SK-N-SH (cell line): ENCODE measurements around the gene C13orf46. TPM values are rescaled to one million over a fixed set of nuclear protein-coding genes. Genes with fewer than 3 reads are reported as not detected.

ENCODE experiments used
- CTCF ChIA-PET: fragments of 300-600, 350-600 bp; formaldehyde crosslinking; extraction: SDS; loops from one replicate; lab custom pipeline; 2021; lab: Yijun Ruan, JAX
- POLR2A ChIA-PET: fragments of 350-600 bp; sonication (Branson Sonifier 250); formaldehyde crosslinking; extraction: SDS; loops from one replicate; lab custom pipeline; 2020; ENCODE audit warnings: antibody characterized with exemption, inconsistent platforms; lab: Yijun Ruan, JAX
- DNase-seq: peaks from one replicate; pipeline ENCODE4 v3.0.0; 2012
- H2AFZ ChIP-seq: fragments of 200-600 bp; sonication (generic); 2 replicates; pipeline ENCODE4 v1.8.1; 2016; ENCODE audit warnings: antibody characterized with exemption, mild to moderate bottlenecking, low read depth
- H3F3A ChIP-seq: fragments of 200-600 bp; sonication (generic); replicated peaks from 2 replicates; pipeline ENCODE3; 2016; ENCODE audit warnings: antibody characterized with exemption, mild to moderate bottlenecking; ENCODE audit not compliant: insufficient read depth
- H3K27ac ChIP-seq, 2 experiments: fragments of 200-500 bp in 1 of 2; fragments of 200-600 bp in 1 of 2; sonication (Bioruptor generic) in 1 of 2; sonication (generic), shearing (Covaris generic) in 1 of 2; 2 replicates each; pipeline versions ENCODE4 v1.5.1 to v1.6.1; 2014 to 2016; ENCODE audit warnings: low read depth in 2 of 2, inconsistent platforms in 1 of 2, low read length in 1 of 2, mild to moderate bottlenecking in 1 of 2, mixed read lengths in 1 of 2
- H3K27me3 ChIP-seq: fragments of 200-600 bp; sonication (generic), shearing (Covaris generic); 2 replicates; pipeline ENCODE4 v1.6.1; 2016; ENCODE audit warnings: mixed run types; ENCODE audit not compliant: insufficient read depth
- H3K36me3 ChIP-seq, 2 experiments: fragments of 200-500 bp in 1 of 2; fragments of 200-600 bp in 1 of 2; sonication (Bioruptor generic) in 1 of 2; sonication (generic) in 1 of 2; replicated peaks in 1 of 2; 2 replicates each; pipeline versions ENCODE3 to v1.5.1; 2014 to 2016; ENCODE audit warnings: low read length in 1 of 2, mild to moderate bottlenecking in 1 of 2; ENCODE audit not compliant: insufficient read depth in 2 of 2, control insufficient read depth in 1 of 2
- H3K4me1 ChIP-seq, 2 experiments: fragments of 200-500 bp in 1 of 2; fragments of 200-600 bp in 1 of 2; sonication (Bioruptor generic) in 1 of 2; sonication (generic), shearing (Covaris generic) in 1 of 2; 2 replicates each; pipeline versions ENCODE4 v1.5.1 to v1.6.1; 2014 to 2016; ENCODE audit warnings: low read depth in 1 of 2, low read length in 1 of 2, mixed run types in 1 of 2; ENCODE audit not compliant: insufficient read depth in 2 of 2, control insufficient read depth in 1 of 2
- H3K4me2 ChIP-seq: fragments of 200-600 bp; sonication (generic), shearing (Covaris generic); 2 replicates; pipeline ENCODE4 v1.6.1; 2017; ENCODE audit warnings: mixed run types
- H3K4me3 ChIP-seq, 2 experiments: fragments of 200-500 bp in 1 of 2; fragments of 200-600 bp in 1 of 2; sonication (Bioruptor generic) in 1 of 2; sonication (generic), shearing (Covaris generic) in 1 of 2; 2 replicates each; pipeline versions ENCODE4 v1.5.1 to v1.8.1; 2014 to 2016; ENCODE audit warnings: low read depth in 2 of 2, inconsistent platforms in 1 of 2, low read length in 1 of 2, mild to moderate bottlenecking in 1 of 2, mixed read lengths in 1 of 2, moderate library complexity in 1 of 2
- H3K79me2 ChIP-seq: fragments of 200-600 bp; sonication (generic); 2 replicates; pipeline ENCODE4 v1.8.1; 2017; ENCODE audit warnings: mild to moderate bottlenecking; ENCODE audit not compliant: insufficient read depth
- H3K9ac ChIP-seq: fragments of 200-600 bp; sonication (generic); 2 replicates; pipeline ENCODE4 v1.6.1; 2017; ENCODE audit warnings: mixed run types
- H3K9me2 ChIP-seq: fragments of 200-600 bp; sonication (generic); 2 replicates; pipeline ENCODE4 v1.6.1; 2017; ENCODE audit warnings: mixed run types
- H3K9me3 ChIP-seq: fragments of 200-600 bp; sonication (generic); 2 replicates; pipeline ENCODE4 v1.6.1; 2017; ENCODE audit warnings: mixed run types, mild to moderate bottlenecking, moderate library complexity
- H4K20me1 ChIP-seq: fragments of 200-600 bp; sonication (generic); 2 replicates; pipeline ENCODE4 v1.6.1; 2017; ENCODE audit warnings: mild to moderate bottlenecking, mixed run types; ENCODE audit not compliant: insufficient read depth
- EP300 ChIP-seq, 2 experiments: IDR thresholded peaks; 2 replicates each; pipeline versions ENCODE4 v1.4.0 to v1.6.1; 2012; ENCODE audit warnings: borderline replicate concordance in 1 of 2, low read depth in 1 of 2, low read length in 1 of 2
- FOSL2 ChIP-seq: IDR thresholded peaks from 2 replicates; pipeline ENCODE4 v1.4.0; 2012; ENCODE audit warnings: low read depth, mild to moderate bottlenecking, moderate library complexity, borderline replicate concordance
- FOXJ3 ChIP-seq: sonication (generic); formaldehyde crosslinking; IDR thresholded peaks from 2 replicates; pipeline ENCODE4 v1.5.1; 2020; ENCODE audit warnings: mild to moderate bottlenecking, missing genetic modification reagents
- FOXM1 ChIP-seq: IDR thresholded peaks from 2 replicates; pipeline ENCODE4 v1.4.0; 2012; ENCODE audit warnings: low read depth, mild to moderate bottlenecking
- GABPA ChIP-seq: IDR thresholded peaks from 2 replicates; pipeline ENCODE4 v1.4.0; 2012; ENCODE audit warnings: low read depth, mild to moderate bottlenecking
- GATA2 ChIP-seq: sonication (generic); formaldehyde crosslinking; IDR thresholded peaks from 2 replicates; pipeline ENCODE4 v1.5.0; 2020; ENCODE audit warnings: mild to moderate bottlenecking, missing genetic modification reagents
- JUND ChIP-seq: IDR thresholded peaks from 2 replicates; pipeline ENCODE4 v1.4.0; 2012
- MXI1 ChIP-seq: IDR thresholded peaks from 2 replicates; pipeline ENCODE4 v1.6.1; 2012; ENCODE audit warnings: mild to moderate bottlenecking, low read depth, low read length, improper control_type of control experiment
- NFIC ChIP-seq: IDR thresholded peaks from 2 replicates; pipeline ENCODE4 v1.4.0; 2012; ENCODE audit warnings: borderline replicate concordance
- POLR2AphosphoS5 ChIP-seq: IDR thresholded peaks from 2 replicates; pipeline ENCODE4 v1.6.1; 2012; ENCODE audit warnings: low read depth, low read length
- RAD21 ChIP-seq: IDR thresholded peaks from 2 replicates; pipeline ENCODE4 v1.6.1; 2012; ENCODE audit warnings: mild to moderate bottlenecking, low read length
- RCOR1 ChIP-seq: fragments of 150-350 bp; IDR thresholded peaks from 2 replicates; pipeline ENCODE4 v1.6.1; 2017; ENCODE audit warnings: antibody characterized with exemption, low read length
- SMC3 ChIP-seq: IDR thresholded peaks from 2 replicates; pipeline ENCODE4 v1.6.1; 2012; ENCODE audit warnings: low read depth, low read length, improper control_type of control experiment
- TCF12 ChIP-seq: IDR thresholded peaks from 2 replicates; pipeline ENCODE4 v1.4.0; 2012
- TEAD4 ChIP-seq: IDR thresholded peaks from 2 replicates; pipeline ENCODE4 v1.4.0; 2012; ENCODE audit warnings: mild to moderate bottlenecking, borderline replicate concordance; ENCODE audit not compliant: insufficient read depth
- WGBS: methylation state at CpG from one replicate; pipeline ENCODE4 v1.1.6; 2017; ENCODE audit warnings: low lambda C conversion rate; 5-methylcytosine and 5-hydroxymethylcytosine counted together
- polyA plus RNA-seq, 3 experiments: library from polyadenylated mRNA; depleted of rRNA; stranded (reverse); fragments of >200 nt; gene quantifications; 2 replicates each; pipeline ENCODE4 v1.2.3, GENCODE V29; 2012
- TF ChIP-seq, protein P1 (sequence below): fragments of 150-350 bp; IDR thresholded peaks from 2 replicates; pipeline ENCODE4 v1.6.1; 2017; ENCODE audit warnings: antibody characterized with exemption, low read length, low read depth, borderline replicate concordance
- TF ChIP-seq, protein P2 (sequence below): IDR thresholded peaks from 2 replicates; pipeline ENCODE4 v1.4.0; 2012; ENCODE audit warnings: low read depth, borderline replicate concordance
- TF ChIP-seq, protein P3 (sequence below): IDR thresholded peaks from 2 replicates; pipeline ENCODE4 v1.4.0; 2012; ENCODE audit warnings: low read depth
- TF ChIP-seq, protein P4 (sequence below): IDR thresholded peaks from 2 replicates; pipeline ENCODE4; 2012

The C13orf46 gene
- polyA plus RNA-seq, 1 of the 3 experiments (the other 2 are of a cell fraction) = 1.7 TPM

DNA sequence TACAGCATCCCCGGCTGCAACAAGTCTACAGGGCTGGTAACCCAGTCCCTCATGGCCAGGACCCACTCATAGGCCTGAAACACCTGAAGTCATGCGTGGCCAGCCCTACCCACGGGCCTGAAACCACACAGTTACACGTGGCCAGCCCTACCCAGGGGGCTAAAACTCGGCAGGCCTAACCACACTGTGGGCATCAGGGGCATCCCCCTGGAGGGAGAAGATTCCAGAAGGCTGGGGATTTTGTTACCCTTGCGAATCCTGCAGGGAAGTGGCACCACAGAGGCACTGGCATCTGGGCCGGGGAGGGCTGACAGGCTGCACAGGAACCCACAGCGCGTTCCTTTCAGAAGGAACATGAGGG, 48.4 kb upstream of the C13orf46 start:
- no peak for DNase-seq
- no peaks in the 10 kb centered on the region for H3K9me2 ChIP-seq
- no peaks in the 10 kb centered on the region for H3F3A ChIP-seq
- peaks cover 11% of the 10 kb centered on the region; the same call in 1 of the 2 replicates for H3K79me2 ChIP-seq
- H4K20me1 ChIP-seq = 0 out of 2 replicates have a peak, but pooled peaks cover 6% of the 10 kb centered on the region
- no peak for TF ChIP-seq MXI1
- no peak for TF ChIP-seq RCOR1
- TF ChIP-seq, protein P1, sequence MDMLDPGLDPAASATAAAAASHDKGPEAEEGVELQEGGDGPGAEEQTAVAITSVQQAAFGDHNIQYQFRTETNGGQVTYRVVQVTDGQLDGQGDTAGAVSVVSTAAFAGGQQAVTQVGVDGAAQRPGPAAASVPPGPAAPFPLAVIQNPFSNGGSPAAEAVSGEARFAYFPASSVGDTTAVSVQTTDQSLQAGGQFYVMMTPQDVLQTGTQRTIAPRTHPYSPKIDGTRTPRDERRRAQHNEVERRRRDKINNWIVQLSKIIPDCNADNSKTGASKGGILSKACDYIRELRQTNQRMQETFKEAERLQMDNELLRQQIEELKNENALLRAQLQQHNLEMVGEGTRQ = no peak
- TF ChIP-seq, protein P2, sequence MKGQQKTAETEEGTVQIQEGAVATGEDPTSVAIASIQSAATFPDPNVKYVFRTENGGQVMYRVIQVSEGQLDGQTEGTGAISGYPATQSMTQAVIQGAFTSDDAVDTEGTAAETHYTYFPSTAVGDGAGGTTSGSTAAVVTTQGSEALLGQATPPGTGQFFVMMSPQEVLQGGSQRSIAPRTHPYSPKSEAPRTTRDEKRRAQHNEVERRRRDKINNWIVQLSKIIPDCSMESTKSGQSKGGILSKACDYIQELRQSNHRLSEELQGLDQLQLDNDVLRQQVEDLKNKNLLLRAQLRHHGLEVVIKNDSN = no peak
- TF ChIP-seq, protein P3, sequence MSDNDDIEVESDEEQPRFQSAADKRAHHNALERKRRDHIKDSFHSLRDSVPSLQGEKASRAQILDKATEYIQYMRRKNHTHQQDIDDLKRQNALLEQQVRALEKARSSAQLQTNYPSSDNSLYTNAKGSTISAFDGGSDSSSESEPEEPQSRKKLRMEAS = no peak
- TF ChIP-seq GATA2 = no peak
- ChIA-PET CTCF (no interaction called here), POLR2A (no interaction called here)
- peaks cover 0 to 22% of the 10 kb centered on the region in 2 experiments; a peak in 1 of 4 replicates for H3K4me1 ChIP-seq
- no peak overlapping the region for H3K9ac ChIP-seq
- peaks cover 15 to 78% of the 10 kb centered on the region in 2 experiments for H3K36me3 ChIP-seq
- H3K27ac ChIP-seq = no peak overlapping the region
- no peak overlapping the region for H3K4me2 ChIP-seq
- H3K4me3 ChIP-seq = no peak overlapping the region
- no peaks in the 10 kb centered on the region for H3K27me3 ChIP-seq
- 97% methylated on average over 7 of the region's 9 CpGs for WGBS
- no peak overlapping the region for H2AFZ ChIP-seq
- no peaks in the 10 kb centered on the region for H3K9me3 ChIP-seq

DNA sequence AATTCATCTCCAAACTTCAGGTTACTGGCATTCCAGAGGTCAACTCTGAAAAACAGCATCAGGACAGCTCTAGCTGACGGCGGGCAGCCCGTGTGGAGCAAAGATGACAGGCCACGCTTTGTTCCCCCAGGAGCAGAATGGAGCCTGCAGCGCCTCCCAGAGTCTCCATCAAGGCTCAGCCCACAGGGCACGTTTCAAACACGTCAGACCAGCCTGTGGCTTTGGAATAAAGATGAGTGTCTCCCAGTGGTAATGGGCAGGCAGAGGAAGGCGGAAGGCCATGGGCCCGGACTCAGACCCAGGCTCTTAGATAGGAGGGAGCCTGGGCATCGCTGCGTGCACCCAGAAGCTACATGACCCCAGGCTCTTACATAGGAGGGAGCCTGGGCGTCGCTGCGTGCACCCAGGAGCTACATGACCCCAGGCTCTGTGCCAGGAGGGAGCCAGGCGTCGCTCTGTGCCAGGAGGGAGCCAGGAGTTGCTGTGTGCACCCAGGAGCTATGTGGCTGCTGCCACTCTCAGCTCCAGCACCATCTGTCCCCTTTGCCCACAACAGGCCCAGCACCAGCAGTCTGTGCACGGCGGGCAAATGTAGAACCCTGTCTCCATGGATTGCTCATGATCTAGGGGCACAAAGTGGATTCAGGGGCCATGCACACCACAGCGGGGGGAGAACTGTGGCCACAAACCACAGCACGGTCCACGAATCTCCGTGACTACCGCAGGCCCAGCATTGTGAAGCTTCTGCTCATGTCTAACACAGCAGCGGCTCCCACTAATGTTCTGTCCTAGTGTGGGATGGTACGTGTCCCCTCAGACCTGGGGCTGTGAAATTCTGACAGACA, 47.8 kb upstream of the C13orf46 start:
- no peaks in the 10 kb centered on the region for H3K9me2 ChIP-seq
- H3K4me2 ChIP-seq = no peak overlapping the region
- no peak overlapping the region for H3K27ac ChIP-seq
- H2AFZ ChIP-seq = no peak overlapping the region
- peaks cover 14 to 78% of the 10 kb centered on the region in 2 experiments for H3K36me3 ChIP-seq
- H4K20me1 ChIP-seq = 0 out of 2 replicates have a peak, but pooled peaks cover under 1% of the 10 kb centered on the region
- peaks cover 0 to 21% of the 10 kb centered on the region in 2 experiments; a peak in 1 of 4 replicates for H3K4me1 ChIP-seq
- DNase-seq = no peak
- WGBS = 85% methylated on average over 12 of the region's 25 CpGs
- H3K9me3 ChIP-seq = no peaks in the 10 kb centered on the region
- peaks cover 5% of the 10 kb centered on the region; the same call in 1 of the 2 replicates for H3K79me2 ChIP-seq
- ChIA-PET POLR2A (no interaction called here), CTCF (no interaction called here)
- H3K27me3 ChIP-seq = no peaks in the 10 kb centered on the region
- no peak for TF ChIP-seq RAD21
- TF ChIP-seq TCF12 = no peak
- TF ChIP-seq RCOR1 = no peak
- TF ChIP-seq MXI1 = no peak
- TF ChIP-seq, protein P2 = no peak
- TF ChIP-seq FOXJ3 (CRISPR knock-in tag) = no peak
- TF ChIP-seq POLR2AphosphoS5 = no peak
- TF ChIP-seq EP300 (IDR thresholded peaks at IDR 0.05; ENCODE audit: borderline replicate concordance in 1 of 2, low read depth in 1 of 2, low read length in 1 of 2) = no peak
- no peak for TF ChIP-seq FOXM1
- no peak for TF ChIP-seq FOSL2
- no peak for TF ChIP-seq SMC3
- no peak for TF ChIP-seq TEAD4
- TF ChIP-seq, protein P4, sequence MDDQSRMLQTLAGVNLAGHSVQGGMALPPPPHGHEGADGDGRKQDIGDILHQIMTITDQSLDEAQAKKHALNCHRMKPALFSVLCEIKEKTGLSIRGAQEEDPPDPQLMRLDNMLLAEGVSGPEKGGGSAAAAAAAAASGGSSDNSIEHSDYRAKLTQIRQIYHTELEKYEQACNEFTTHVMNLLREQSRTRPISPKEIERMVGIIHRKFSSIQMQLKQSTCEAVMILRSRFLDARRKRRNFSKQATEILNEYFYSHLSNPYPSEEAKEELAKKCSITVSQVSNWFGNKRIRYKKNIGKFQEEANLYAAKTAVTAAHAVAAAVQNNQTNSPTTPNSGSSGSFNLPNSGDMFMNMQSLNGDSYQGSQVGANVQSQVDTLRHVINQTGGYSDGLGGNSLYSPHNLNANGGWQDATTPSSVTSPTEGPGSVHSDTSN = no peak
- no peak for TF ChIP-seq GABPA
- TF ChIP-seq NFIC = no peak
- no peak for TF ChIP-seq JUND
- H3K9ac ChIP-seq = no peak overlapping the region
- no peak overlapping the region for H3K4me3 ChIP-seq
- H3F3A ChIP-seq = no peaks in the 10 kb centered on the region
